GM21515 (cell line): ENCODE results near the gene DYNC2H1.
A peak's percentile ranks its signal among the peaks of the same experiment; 100 is the strongest.

Experiments used
- ATAC-seq: cut with Tn5 transposase; IDR thresholded peaks from one replicate; pipeline ENCODE4 v1.9.1; 2021; ENCODE audit not compliant: unreplicated experiment

Gene DYNC2H1

GRCh38 chr11:103266167-103266831, 157.1 kb downstream of the DYNC2H1 start:
- ATAC-seq = no peak

DNA sequence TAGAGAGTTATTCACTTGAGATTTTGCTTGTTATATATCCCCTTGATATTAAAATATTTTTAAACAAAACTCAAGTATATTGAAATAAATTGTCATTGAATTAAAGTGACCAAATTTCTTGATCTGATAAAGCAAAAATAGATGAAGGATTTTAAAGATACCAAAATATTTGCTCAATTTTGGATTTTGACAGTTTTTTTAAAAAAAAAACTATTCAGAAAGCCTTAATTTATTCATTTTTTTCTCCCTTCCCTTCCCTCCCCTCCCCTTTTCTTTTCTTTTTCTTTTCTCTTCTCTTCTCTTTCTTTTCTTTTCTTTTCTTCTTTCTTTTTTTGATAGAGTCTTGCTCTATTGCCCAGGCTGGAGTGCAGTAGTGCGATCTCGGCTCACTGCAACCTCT, 163.7 kb downstream of the DYNC2H1 start:
- ATAC-seq = no peak

DNA sequence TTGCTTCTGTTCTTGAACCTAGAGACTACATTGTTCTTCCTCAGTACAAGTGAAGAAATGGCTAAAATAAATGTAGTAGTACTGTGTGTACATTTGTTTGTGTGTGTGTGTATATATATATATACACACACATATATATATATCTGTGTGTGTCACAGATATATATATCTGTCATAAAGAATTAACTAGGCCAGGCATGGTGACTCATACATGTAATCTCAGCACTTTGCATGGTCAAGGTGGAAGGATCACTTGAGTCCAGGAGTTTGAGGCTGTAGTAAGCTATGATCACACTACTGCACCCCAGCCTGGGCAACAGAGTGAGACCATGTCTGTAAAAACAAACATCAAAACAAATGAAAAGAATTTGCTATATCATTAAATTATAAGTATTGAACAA, 164.8 kb downstream of the DYNC2H1 start:
- no peak for ATAC-seq

GRCh38 chr11:103279821-103280220, 170.6 kb downstream of the DYNC2H1 start:
- no peak for ATAC-seq

DNA sequence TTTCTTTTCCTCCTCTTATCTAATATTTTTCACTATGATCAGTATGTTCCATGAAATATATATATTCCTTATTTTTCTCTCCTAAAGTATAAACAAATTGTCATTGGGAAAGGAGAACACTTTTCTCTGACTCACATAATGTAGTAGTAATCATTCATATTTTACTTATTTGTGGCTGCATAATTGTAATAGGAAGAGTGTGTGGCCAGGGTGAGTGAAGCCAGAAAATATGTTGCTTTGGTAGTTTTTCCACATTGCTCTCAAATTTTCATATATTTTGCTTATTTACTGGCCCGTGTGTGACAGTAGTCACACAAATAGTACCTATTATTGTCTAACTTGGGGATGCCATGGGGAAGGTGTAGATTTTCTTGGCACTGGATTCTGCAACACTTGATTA, 172.1 kb downstream of the DYNC2H1 start:
- no peak for ATAC-seq

DNA sequence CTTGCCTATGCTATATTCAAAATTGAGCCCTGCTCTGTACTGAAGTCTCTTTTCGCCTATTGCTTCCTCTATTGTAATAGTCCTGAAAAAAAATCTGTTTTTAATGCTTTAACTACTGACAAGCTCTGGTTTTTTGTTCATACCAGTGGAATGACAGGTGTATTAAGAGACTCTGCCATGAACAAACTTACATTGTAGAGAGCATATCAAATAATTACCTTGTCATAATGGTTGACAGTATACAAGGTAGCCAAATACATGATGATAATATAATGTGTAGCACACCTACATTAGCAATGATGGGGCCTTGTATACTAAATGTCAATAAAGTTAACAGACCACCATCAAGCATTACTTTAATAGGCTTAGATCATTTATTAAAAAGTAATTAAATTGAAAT, 175.0 kb downstream of the DYNC2H1 start:
- no peak for ATAC-seq

DNA sequence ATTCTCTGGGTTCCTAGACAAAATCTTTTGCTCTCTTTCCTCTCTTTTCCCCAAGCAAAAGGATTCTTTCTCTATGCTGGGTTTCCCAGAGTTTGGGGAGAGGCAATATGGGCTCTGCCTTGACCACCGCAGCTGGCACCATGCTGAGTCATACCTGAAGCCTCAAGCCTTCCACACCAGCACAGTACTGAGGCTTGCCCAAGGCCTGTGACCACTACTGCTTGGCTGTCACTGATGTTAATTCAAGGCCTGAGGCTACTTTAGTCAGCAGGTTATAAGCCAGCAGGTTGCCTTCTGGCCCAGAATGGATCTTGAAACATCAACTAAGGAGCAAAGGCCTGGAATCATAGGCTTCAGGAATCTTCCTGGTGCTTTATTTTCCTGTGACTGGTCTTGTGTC, 185.3 kb downstream of the DYNC2H1 start:
- ATAC-seq = no peak

GRCh38 chr11:103295704-103296103, 186.5 kb downstream of the DYNC2H1 start:
- ATAC-seq = no peak

GRCh38 chr11:103297900-103298299, 188.7 kb downstream of the DYNC2H1 start:
- no peak for ATAC-seq

DNA sequence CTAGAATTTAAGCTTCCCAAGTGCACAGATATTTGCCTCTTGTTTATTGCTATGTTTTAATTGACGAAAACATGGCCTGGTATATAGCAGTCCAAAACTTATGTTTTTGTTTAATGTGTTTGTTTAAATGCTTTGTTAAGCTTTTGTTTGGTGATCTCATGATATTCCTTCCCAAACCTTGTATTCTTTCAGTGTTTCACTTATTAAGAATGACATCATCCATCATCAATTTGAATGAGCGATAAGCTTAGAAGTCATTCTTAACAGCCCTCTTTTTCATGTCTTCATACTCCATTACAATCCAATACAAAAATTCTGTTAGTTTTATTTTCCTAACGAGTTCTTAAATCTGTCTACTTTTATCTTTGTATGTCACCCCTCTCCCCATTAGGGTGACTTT, 206.0 kb downstream of the DYNC2H1 start:
- ATAC-seq = no peak

DNA sequence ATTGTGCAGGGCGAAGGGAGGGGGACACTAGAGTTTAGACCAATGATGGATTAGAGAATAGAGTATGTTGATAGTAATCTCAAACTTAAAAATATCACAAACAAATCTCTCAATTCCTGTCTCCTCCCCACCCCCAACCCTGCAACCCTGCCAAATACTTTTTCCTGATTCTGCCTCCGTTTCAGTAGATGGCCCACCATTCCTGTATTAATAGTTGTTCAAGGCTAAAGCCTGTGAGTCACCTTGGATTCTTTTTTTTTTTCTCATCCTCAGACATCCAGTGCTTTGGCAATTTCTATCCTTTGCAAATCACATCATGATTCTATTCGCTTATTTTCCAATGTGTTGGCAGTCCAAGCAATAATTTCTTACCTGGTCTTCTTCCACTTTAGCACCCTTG, 207.9 kb downstream of the DYNC2H1 start:
- no peak for ATAC-seq

DNA sequence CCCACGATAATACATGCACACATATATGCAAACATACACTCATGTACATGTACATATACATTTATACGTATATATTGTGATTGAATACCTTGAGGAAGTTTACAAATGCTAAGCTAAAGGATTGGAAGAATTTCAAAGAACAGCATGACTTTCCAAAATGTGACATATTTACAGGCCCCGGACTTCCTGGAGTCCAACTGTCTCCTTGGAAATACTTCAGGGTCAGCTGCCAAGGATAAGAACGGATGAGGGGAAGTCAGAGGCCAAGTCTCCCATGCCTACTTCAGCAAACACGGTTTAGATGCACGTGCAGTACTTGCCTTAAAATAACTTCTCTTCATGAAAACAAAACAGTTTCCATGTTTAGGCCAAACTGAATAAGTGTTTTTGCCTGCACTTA, 213.6 kb downstream of the DYNC2H1 start:
- no peak for ATAC-seq

GRCh38 chr11:103325686-103326069, 216.5 kb downstream of the DYNC2H1 start:
- no peak for ATAC-seq

DNA sequence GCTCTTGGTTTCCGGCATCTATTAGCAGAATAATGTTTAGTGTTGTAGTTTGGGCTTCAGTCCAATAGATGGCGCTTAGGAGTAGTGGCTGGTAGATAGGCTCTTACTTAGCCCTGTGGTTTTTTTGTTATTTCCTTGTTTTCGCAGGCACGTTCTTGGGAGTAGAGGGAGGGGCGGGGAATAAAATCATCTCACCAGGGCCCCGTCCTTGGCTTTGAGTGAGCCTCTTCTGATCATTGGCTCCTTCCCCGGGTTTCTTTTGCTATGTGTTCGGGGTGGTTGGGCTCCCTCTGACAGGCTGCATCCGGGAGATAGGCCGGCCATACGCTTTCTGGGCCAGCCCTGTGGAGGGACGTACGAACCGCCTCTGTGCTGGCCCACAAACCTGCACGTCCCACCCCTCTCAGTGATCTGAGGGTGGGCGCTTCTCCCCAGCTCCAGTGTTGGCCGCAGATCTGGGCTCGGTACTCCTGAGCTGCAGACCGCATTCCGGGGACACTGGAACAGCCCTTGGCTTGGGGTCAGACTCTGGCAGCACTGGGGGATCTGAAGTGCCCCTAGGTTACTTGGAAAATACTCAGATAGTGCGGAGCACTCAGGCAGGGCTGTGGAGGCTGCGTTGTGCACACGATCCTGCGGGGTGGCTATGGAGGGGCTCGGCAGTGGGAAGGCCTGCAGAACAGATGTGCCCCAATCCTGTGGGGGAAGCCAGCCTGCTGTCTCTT, 217.0 kb downstream of the DYNC2H1 start:
- peak; percentile 93 for ATAC-seq

GRCh38 chr11:103327721-103328120, 218.5 kb downstream of the DYNC2H1 start:
- ATAC-seq = no peak

GRCh38 chr11:103332409-103332808, 223.2 kb downstream of the DYNC2H1 start:
- no peak for ATAC-seq

GRCh38 chr11:103338621-103339484, 229.6 kb downstream of the DYNC2H1 start:
- no peak for ATAC-seq

- no peak for ATAC-seq
Observed at GRCh38 chr11:103339485-103339857, 230.2 kb downstream of the DYNC2H1 start.

- ATAC-seq = no peak
Observed at GRCh38 chr11:103340956-103341355, 231.7 kb downstream of the DYNC2H1 start.

DNA sequence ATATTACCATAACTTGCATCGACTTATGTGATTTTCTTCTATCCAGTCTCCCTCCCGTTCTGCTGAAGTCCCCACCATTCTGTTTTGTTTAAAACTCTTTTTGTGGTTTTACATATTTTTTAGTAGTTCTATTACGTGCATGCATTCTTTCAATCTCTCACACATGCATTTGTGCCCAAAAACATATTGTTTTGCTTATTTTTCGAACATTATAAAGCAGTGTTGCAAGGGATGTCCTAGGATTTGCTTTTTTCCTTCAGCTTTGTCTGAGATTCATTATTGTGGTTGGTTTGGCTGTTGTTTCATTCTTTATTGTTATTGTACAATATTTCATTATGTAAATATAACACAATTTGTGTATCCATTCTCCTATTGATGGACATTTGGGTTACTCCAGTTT, 235.7 kb downstream of the DYNC2H1 start:
- no peak for ATAC-seq

- no peak for ATAC-seq
Observed at GRCh38 chr11:103349595-103349994, 240.4 kb downstream of the DYNC2H1 start.

DNA sequence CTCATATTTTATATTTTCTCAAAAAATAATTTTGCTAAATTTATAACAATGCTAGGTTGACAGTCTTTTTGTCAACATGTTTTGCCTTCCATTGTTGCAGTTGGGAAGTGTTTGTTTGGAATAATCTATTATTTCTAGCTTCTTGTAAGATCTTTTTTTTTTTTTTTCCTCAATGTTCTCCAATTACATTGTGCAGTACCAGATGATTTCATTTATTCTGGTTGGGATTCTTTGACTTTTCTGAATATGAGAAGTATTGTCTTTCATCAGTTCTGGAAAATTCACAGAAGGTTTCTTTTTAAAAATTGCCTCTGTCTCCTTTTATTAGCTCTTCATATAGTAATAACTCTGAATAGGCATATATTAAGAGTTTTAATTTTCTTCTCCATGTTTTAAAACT, 245.4 kb downstream of the DYNC2H1 start:
- ATAC-seq = no peak
